ENCODE measurements around the gene KCTD17.
A peak's percentile ranks its signal among the peaks of the same experiment; 100 is the strongest.

The KCTD17 gene

GRCh38 chr22:37043828-37044538, 7.6 kb upstream of the KCTD17 start:
- DNase-seq, result peak; percentile 69

GRCh38 chr22:37044634-37045625, 6.6 kb upstream of the KCTD17 start:
- no peak for DNase-seq

- DNase-seq, result no peak
Measured at GRCh38 chr22:37045958-37046357, 5.6 kb upstream of the KCTD17 start.

- DNase-seq, result no peak
Measured at GRCh38 chr22:37046589-37046988, 5.0 kb upstream of the KCTD17 start.

- no peak for DNase-seq
Measured at GRCh38 chr22:37047006-37047405, 4.5 kb upstream of the KCTD17 start.

GRCh38 chr22:37048133-37048532, 3.4 kb upstream of the KCTD17 start:
- no peak for DNase-seq

- no peak for DNase-seq
Measured at GRCh38 chr22:37049224-37049623, 2.3 kb upstream of the KCTD17 start.

- no peak for DNase-seq
Measured at GRCh38 chr22:37050913-37051312, 629 bp upstream of the KCTD17 start.

GRCh38 chr22:37052386-37053309, 1.1 kb downstream of the KCTD17 start:
- DNase-seq, result no peak

GRCh38 chr22:37053310-37054055, 1.9 kb downstream of the KCTD17 start:
- no peak for DNase-seq

GRCh38 chr22:37054056-37054395, 2.5 kb downstream of the KCTD17 start:
- no peak for DNase-seq

- DNase-seq, result no peak
Measured at GRCh38 chr22:37054600-37055365, 3.2 kb downstream of the KCTD17 start.

- DNase-seq, result no peak
Measured at GRCh38 chr22:37056246-37056645, 4.7 kb downstream of the KCTD17 start.

- no peak for DNase-seq
Measured at GRCh38 chr22:37057226-37057625, 5.7 kb downstream of the KCTD17 start.

GRCh38 chr22:37057796-37058510, 6.4 kb downstream of the KCTD17 start:
- no peak for DNase-seq

- no peak for DNase-seq
Measured at GRCh38 chr22:37058917-37059701, 7.6 kb downstream of the KCTD17 start.

GRCh38 chr22:37059876-37060449, 8.4 kb downstream of the KCTD17 start:
- DNase-seq, result no peak

- no peak for DNase-seq
Measured at GRCh38 chr22:37060801-37061610, 9.5 kb downstream of the KCTD17 start.
